ENCODE data around the gene F12.

The F12 gene

DNA sequence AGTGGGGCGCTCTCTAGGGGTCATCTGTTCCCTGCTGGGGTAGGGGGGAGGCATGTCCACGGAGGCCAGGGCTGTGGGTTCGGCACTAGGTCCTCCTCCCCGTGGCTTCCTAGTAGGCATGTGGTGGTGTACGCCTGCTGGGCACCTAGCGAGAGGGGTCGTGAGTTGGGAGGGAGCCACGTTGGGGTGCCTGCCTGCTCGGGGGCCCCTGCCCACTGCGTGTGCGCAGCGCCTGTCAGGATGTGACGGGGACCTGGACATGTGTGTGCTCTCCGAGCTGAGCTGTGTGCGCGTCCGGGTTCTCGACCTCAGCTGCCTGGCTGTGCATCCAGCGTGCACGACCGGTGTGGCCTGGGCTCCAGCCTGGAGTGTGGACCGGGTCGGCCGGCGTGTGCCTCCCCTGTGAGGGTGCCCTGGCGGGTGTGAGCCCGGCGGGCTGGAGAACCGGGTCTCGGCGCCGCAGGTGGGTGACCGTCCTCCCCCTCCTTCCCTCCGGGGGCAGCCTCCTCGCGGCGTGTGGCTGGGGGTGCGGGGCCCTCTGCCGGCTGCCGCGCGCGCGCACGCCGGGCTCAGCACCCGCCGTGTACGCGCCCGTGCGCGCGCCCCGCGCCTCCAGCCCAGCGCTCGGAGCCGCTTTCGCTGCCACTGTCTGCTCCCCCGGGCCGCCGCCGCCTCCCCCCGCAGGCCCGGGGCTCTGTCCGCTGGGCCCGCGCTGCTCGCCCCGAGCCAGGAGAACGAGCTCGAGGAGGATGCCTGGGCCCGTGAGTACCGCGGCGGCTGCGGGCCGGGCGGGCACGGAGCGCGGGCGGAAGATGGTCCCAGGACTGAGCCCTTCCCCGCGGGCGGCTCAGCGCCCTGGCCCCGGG is 37.1 kb upstream of the F12 start, which contains the start of gene PRR7:
Gene PRR7, plus strand, starts transcription at position 615 of the 866 bp plus-strand sequence. CDS start 8,254 bp downstream, outside the sequence.
- DNase-seq, result peak; percentile 70

DNA sequence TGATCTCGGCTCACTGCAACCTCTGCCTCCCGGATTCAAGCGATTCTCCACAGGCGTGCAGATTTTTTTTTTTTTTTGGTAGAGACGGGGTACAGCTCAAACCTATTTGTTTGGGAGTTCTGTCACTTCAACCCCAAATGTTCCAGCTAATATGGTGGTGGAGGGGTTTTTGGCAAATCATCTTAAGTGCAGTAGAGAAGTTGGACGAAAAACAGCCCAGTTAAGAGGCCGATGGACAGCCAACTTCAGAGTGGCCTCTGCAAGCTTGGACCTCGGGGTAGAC is 36.5 kb upstream of the F12 start:
- no peak for DNase-seq

DNA sequence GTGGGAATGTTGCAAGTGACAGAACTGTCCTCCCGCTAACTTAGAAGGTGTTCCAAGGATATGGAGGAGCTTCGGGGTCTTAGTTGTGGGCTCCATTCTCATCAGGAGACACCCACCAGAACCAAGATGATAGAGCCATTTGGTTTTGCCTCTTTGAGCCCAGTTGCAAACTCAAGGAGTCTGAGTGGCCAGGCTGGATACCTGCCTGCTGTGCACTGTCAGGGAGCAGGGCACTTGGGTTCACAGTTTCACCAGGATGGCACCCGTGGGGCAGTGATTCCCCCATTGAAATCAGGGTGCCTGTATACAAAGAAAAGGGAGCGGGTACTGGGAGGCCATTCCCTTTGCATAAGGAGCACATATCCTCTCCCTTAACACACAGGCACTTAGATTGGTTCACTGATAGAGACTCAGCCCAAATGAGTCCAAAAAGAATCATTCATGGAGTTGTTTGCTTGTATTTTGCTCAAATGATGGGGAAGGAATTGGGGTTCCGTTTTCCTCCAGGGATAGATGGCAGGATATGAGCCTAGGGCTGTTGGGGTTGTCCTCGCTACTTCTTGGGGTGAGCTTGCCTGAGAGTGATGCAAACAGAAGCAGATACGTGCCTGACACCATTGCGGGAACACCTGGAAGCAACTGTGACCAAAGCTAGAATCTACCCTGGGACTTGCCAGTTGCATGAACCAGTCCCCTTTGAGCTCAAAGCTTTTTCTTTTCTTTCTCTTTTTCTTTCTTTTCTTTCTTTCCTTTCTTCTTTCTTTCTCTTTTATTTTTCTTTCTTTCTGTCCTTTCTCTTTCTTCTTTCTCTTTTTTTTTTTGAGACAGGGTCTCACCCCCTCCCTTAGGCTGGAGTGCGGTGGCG is 35.9 kb upstream of the F12 start:
- DNase-seq, result no peak

DNA sequence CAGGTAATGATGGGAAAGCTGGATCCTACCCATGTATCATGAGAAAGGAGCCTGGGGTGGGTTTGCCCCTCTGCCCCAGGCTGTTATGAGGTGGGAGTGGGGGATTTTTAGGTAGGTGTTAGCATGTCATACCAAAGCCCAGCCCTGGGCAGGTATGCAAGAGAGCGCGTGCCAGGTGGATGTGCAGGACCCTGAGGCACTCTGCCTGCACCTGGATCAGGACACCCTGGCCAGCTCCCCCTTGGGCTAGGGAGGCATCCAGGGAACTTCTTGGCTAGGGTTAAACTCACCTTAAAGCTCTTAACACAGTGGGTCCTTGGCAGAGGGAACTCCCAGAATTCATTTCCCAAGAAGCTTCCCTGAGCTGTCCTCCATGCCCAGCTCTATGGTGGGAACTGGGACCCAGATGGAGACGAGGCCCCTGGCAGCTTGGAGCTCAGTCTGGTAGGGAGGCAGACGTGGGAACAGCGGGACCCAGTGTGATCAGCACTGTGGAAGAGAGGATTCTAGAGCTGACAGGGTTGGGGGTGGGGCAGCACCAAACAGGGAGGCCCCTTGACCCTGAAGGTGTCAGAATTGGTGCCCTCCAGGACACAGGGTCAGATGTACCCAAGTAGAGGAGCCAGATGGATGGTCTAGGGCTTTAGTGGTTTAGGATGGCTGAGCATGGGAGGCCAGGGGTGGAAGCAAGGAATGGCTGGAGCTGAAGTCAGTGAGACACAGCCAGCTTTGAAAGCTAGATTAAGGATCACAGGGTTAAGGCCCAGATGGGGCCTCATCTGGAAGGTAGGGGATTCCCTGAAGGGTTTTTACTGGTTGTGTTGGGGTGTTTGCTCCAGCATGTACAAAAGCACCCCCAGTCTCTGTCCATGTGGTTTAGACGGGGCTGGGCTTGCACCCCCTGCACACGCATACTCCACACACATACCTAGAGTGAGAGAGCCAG is 35.0 kb upstream of the F12 start:
- no peak for DNase-seq

DNA sequence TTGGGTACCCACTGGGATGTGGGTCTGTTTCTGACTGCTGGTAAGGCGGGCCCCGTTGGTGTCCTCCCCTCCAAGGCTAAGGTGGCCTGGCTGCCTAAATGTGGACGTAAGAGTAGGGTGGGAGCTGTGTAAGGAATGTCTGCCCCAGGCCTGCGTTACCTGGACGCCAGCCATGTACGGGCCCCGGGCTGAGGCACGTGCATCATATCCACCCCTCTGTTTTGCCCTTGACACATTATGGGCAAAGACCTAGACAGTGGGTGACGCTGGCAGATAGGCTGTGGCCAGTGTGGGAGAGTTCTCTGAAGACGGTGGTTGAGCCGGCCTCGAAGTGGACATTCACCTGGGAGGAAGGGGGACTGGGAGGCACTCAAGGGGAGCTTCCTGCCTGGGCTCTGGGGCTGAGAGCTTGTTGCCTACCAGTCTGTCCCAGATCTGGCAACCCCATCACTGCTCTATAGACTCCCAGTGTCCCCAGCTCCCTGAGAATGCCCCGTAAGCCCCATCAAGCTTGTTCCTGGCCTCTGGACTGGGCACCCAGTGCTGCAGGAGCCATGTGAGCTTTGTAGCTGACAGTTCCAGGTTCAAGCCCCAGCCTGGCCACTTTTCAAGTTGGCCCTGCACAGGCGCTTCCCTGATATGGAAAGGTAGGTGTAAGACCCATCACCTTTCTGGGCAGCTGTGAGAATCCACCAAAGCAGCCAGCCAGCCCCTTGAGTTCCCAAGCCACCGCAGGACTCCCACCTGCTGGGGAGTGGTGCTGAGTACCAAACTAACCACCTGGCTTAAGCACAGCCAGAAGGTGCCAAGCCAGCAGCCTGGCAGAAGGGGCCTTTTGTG is 34.0 kb upstream of the F12 start:
- DNase-seq, result no peak

DNA sequence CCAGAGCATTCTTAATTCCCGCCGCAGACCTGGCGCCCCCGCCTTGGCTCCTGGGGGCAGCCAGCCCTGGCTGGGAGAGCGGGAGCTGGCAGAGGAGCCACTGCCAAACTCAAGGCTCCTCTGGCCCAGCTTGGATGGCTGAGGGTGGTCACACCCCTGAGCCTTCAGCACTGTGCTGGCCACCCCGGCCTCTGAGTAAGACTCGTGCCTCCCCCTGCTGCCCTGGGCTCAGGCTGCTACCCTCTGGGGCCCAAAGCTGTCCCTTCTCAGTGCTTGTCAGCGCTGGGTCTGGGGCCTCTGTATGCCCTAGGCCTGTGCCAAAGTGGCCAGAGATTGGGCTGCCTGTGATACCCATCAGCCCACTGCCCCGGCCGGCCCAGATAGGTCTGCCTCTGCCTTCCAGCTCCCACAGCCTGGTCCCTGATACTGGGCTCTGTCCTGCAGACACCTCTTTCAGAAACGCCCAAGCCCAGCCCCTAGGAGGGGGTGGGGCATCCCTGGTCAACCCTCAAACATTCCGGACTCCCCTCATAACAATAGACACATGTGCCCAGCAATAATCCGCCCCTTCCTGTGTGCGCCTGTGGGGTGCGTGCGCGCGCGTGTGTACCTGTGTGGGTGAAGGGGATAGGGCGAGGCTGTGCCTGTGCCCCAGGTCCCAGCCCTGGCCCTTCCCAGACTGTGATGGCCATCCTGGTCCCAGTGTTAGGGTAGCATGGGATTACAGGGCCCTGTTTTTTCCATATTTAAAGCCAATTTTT is 32.9 kb upstream of the F12 start:
- DNase-seq, result no peak

DNA sequence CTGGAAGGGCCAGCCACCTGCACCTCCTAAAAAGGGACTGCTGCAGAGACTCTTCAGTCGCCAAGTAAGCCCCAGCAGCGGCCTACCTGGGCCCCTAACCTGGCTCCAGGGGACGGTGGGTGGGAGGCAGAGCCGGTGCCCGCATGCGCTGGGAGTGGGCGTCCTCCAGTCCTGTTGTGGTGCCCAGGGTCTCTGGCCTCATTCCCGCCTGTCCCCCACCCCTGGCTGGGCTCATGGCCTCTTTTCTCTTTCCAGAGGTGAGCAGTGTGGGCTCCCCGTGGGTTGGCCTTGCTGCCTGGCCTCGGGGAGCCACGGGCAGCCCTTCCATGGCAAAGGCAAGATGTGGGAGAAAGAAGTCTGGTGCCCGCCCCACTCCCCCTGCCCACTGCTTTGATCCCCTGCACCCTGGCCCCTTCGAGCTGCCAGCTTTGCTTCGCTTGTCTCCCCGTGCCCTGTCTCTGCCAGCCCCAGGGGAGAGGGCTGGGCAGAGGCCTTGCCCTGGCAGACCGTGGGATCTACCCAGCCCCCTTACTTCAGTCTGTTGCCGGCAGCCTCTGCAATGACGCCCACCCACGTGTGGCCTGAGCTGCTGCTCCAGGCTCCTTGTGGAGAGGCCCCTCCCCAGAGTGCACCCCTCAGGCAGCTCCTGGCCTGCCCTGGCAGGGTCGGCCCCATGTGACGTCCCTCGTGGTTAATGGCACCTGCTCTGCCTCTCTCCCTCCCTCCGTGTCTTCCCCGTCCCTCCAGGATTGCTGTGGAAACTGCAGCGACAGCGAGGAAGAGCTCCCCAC is 31.8 kb upstream of the F12 start:
- DNase-seq, result no peak

DNA sequence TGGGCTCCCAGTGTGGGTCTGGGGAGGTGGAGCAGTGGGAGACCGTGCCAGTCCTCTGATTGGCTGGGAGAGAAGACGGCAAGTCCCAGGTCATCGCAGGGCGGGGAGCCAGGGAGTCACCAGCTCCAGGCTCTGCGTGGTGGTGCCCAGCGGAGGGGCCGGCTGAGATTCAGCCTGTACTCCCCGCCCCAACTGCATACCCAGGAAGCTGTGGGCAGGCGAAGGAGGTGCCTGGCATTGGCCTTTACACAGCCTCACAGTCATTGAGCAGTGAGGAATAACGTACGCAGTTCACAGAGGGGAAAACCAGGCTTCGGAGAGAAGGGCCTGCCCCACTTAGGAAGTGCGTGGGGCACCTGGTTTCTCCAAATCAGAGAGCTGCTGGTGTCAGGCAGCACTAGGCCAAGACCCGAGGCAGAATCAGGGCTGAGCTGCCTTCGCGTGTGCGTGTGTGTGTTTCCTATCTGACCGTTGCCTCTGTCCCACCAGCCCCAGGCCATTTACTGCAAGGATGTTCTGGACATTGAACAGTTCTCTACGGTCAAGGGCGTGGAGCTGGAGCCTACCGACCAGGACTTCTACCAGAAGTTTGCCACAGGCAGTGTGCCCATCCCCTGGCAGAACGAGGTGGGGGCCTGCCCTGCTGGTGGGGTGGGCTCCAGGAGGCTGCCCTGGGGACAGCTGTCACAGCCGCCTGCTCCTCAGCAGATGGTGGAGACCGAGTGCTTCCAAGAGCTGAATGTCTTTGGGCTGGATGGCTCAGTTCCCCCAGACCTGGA is 31.0 kb upstream of the F12 start:
- DNase-seq, result no peak

DNA sequence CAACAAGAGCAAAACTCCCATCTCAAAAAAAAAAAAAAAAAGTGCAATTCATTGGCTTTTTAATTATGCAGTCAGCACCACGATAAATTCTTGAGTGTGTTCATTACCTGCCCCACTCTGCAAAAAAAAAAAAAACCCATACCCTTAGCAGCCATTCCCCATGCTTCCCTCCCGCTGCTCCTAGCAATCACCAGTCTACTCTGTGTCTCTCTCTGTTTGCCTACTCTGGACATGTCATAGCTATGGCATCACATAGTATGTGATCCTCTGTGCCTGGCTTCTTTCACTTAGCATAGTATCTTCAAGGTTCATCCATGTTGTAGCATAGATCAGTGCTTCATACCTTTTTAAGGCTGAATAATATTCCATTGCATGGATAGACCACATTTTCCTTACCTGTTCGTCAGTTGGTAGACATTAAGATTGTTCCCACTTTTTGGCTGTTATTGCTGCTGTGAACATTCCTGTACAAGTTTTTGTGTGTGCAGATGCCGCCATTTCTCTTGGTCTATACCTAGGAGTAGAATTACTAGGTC is 30.2 kb upstream of the F12 start:
- DNase-seq, result no peak

DNA sequence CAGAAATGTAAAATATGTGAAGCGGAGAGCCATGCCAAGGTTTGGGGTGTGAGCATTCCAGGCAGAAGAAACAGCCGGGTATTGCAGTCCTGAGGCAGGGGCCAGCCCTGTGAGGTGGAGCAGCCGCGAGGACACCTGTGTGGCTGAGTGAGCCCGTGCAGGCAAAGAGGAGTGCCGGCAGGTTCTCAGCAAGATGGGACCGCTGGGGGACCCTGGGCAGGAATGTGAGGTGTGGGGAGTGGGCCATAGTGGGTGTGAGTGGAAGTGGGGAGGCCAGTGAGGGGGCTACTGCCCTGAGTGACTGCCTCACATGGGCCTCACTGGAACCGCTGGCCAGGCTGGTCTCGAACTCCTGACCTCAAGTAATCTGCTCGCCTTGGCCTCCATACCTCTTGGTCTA is 29.1 kb upstream of the F12 start:
- no peak for DNase-seq

DNA sequence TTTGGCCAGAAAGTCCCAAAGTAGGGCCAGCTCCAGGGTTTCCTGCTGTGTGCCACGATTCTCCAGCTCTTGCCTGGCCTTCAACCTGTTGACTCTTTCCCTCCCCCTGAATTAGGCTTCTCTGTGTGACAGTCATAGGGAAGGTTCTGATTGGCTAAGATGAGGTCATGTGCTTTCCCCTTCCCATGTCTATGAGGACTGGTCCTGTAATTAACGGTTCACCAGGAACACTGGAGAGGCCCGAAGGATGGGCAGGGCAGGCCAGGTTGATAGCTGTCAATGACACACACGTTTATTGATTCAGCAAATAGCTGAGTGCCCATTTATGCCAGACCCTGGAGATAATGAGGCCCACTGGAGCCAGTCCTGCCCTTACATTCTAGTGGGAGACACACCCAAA is 28.3 kb upstream of the F12 start:
- no peak for DNase-seq

DNA sequence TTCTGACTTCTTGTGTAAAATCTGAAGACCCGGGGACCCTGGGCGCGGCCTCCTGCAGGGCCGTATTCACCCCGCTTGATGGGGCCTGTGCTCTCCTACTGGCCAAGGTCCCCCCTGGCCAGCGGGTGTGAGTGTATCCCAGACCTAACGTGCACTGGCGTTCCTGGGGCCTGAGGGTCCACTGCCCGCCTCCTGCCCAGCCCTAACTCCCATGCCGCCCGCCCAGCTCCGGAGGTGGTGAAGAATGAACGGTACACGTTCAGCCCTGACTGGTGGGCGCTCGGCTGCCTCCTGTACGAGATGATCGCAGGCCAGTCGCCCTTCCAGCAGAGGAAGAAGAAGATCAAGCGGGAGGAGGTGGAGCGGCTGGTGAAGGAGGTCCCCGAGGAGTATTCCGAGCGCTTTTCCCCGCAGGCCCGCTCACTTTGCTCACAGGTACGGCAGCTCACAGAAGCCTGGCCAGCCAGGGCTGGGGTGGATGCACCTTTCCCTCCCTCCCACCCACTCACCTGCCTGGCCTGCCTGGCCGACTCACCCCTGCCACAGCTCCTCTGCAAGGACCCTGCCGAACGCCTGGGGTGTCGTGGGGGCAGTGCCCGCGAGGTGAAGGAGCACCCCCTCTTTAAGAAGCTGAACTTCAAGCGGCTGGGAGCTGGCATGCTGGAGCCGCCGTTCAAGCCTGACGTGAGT is 26.6 kb upstream of the F12 start:
- DNase-seq, result no peak

DNA sequence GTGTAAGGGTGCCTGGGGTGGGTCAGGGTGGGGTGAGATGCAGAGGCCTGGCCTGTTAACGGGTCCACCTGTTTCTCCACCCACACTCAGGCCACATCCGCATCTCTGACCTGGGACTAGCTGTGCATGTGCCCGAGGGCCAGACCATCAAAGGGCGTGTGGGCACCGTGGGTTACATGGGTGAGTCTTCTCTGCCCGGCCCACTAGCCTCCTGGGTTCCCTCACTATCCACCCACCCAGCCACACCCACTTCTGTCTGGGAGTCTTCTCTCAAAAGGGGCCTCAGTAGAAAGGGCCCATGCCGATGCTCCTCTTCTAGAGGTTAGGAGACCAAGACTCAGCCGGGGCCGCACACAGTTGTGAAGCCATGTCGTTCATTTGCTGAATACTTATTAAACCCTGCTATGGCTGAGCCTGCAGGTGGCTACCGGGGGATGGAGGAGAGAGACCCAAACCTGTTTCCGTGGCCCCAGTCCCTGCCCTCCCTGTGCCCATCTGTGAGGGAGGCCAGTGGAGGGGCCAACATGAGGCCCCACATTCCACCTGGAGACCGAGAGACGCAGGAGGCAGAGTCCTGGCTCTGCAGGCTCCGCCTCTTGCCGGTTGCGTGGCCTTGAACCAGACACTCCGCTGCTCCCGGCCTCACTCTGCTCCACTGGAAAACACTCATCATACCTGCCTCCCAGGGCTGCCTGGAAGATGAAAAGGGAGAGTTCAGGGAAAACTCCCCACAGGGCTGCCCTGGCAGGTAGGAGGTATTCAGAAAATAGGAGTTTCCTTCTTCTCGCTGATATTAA is 25.8 kb upstream of the F12 start:
- no peak for DNase-seq

DNA sequence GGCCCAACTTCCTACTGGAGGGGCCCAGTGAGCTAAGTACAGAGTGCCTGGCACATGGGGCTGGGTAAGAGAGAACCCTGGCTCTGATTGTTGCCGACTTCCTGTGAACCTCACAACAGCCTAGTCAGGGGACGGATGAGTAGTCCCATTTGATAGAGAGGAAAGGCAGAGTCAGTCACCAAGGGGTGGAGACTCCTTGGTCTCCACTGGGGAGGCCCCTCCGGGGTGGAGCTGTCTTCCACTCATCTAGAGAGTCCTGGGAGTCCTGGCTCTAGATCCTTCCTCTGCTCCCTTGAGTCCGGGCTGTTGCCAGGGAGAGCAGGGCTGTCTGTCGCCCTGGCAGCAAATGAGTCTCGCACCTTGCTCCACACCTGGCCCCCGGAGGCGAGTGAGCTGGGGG is 25.1 kb upstream of the F12 start:
- no peak for DNase-seq

DNA sequence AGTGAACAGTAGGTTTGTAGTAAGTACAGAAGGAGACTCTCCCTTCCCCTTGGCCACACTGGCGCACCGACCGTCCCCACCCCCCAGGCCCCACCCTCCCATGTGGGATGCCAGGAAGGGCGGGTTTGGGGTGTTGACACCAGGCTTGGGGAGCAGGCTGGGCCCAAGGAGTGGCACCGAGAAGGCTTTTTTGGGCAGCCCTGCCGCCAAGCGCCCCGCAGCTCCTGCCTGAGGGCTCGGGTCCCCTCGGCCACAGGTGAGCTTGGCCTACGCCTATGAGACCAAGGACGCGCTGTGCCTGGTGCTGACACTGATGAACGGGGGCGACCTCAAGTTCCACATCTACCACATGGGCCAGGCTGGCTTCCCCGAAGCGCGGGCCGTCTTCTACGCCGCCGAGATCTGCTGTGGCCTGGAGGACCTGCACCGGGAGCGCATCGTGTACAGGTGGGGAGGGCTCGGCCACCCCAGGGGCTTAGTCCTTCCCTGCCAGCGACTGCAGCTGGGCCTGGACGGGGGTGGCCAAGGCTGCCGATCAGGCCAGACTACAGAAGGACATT is 24.4 kb upstream of the F12 start:
- no peak for DNase-seq

DNA sequence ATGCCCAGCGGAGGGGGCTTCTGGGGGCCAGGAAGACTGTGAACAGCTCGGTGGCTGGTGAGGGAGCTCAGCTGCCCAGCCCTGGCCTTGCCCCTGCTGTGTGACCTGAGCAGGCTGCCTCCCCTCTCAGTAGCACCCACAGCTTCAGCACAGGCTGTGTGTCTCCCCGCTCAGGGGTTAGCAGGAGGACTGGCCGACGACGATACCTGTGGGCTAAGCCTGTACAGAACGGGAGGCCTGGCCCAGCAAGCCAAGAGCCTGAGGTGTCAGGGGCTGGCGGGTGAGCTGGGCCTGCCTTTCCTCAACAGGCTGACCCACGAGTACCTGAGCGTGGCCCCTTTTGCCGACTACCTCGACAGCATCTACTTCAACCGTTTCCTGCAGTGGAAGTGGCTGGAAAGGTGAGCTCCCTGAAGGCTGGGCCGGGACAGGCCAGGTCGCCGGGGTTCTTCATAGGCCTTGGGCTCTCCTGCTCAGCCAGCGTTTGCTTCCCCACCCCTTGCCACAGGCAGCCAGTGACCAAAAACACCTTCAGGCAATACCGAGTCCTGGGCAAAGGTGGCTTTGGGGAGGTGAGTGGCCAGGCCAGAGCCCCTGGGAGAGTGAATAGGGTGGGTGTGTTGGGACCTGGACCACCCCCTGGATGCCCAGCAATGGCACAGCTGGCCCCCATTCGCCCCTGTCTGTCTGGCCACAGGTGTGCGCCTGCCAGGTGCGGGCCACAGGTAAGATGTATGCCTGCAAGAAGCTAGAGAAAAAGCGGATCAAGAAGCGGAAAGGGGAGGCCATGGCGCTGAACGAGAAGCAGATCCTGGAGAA is 23.7 kb upstream of the F12 start:
- DNase-seq, result no peak

All from stimulated activated CD4-positive, alpha-beta T cell treated with anti-CD3 and anti-CD28 coated beads, Interleukin-12 subunit alpha, Interleukin-12 subunit beta, amount 100 ng/mL, for 4 hours (primary cell).